Measurements from ENCODE around the gene KCNJ14.
"Not testable (repeated sequence)": the region's sequence is repeated elsewhere in the genome, so short reads cannot be mapped to it uniquely, and the experiment has no call there.

Gene KCNJ14

DNA sequence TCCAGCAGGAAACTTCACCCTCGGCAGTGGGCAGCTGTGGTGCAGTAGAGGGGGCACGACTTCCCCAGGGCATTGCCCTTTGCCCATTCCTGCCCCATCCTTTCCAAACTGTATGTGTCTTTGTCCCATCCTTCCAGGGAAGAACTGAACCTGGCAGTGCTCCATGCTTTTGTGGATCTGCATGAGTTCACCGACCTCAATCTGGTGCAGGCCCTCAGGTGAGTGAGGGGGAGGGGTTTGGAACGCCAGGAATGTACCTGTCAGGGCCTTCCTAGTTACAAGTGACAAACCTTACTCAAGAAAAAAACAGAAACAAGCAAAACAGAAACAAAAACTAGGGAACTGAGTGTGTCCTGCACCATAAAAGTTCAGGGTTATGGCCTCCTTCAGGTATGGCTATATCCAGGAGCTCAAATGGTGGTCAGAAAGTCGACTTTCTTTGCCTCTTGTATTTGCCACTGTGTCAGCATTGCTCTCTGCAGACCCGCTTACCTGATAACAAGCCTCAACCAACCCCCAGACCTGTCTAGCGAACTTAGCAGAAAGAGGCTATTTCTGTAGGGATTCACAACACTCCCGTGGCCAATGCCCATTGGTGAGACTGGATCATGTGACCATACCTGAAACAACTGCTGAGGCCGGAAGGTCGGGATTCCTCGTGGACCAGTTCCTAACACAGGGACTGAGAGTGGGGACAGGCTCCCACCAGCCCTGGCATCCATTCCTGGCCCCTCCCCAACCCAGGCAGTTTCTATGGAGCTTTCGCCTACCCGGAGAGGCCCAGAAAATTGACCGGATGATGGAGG is 18.0 kb downstream of the KCNJ14 start:
- FAIRE-seq: no peak

DNA sequence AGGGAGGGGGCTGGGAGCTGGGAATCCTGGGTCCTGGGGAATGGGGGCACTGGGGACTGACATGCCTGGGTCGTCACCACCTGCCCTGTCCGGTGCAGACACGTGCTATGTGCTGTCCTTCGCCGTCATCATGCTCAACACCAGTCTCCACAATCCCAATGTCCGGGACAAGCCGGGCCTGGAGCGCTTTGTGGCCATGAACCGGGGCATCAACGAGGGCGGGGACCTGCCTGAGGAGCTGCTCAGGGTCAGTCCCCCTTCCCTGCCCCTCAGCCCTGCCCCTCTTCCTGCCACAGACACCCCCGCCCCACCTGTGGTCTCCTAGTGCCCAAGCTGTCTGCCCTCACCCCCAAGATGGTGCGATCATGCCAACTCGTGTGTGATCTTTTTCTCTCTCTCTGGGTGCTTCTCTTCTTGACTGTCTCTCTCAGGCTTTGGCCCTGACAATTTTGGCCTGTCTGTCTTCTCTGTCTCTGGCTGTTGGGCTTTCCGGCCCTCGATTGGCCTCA is 18.8 kb downstream of the KCNJ14 start:
- FAIRE-seq: no peak

- FAIRE-seq: no peak
Observed at GRCh38 chr19:48475369-48476068, 20.1 kb downstream of the KCNJ14 start.

DNA sequence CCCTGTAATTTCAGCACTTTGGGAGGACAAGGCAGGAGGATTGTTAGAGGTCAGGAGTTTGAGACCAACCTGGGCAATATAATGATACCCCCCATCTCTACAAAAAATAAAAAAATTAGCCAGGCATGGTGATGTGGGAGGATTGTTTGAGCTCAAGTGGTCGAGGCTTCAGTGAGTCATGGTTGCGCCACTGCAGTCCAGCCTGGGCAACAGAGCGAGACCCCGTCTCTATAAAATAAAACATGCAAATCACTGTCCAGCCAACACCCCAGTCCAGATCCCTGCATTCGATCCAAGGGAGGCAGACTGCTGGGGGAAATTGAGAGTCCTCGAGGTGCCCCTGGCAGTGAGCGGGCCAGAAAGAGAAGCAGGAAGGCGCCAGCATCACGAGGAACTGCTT is 20.8 kb downstream of the KCNJ14 start:
- FAIRE-seq: no peak

DNA sequence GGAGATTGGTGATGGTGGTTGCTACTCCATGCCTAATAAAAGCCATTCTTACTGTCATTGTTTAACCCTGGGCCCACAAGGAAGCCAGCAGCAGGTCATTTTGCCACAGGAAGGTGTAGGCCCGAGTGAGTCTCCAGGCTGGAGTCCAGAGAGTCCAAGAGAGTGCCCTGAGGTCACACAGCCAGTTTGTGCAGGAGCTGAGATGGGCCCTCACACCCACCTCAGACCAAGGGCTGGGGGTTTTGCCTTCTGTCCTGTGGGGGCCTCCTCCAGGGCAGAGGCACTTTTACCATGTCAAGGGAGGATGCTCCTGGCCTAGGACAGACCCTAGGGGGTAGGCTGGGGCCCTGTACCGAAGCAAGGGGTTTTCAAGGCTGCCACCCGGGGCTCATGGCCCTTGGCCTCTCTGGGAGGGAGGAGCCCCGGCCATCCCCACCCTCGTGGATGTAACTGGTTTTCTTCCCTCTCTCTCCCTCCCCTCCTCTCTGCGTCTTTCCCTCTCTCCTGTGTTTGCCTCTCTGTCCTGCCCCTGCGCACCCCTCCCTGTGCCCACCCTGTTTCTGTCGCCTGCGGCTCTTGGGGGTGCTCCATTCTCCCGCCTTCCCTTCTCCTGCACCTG is 21.8 kb downstream of the KCNJ14 start:
- FAIRE-seq: no peak

- no peak for FAIRE-seq
Observed at GRCh38 chr19:48477698-48478338, 22.4 kb downstream of the KCNJ14 start.

GRCh38 chr19:48478339-48479256 is 23.2 kb downstream of the KCNJ14 start:
- FAIRE-seq: no peak

- FAIRE-seq: no peak
Observed at GRCh38 chr19:48479686-48480085, 24.3 kb downstream of the KCNJ14 start.

GRCh38 chr19:48480183-48480557 is 24.8 kb downstream of the KCNJ14 start:
- no peak for FAIRE-seq

GRCh38 chr19:48480558-48481500 is 25.5 kb downstream of the KCNJ14 start:
- no peak for FAIRE-seq

- FAIRE-seq: no peak
Observed at GRCh38 chr19:48481846-48482639, 26.7 kb downstream of the KCNJ14 start.

- no peak for FAIRE-seq
Observed at GRCh38 chr19:48483301-48483700, 27.9 kb downstream of the KCNJ14 start.

- no peak for FAIRE-seq
Observed at GRCh38 chr19:48484247-48484893, 29.0 kb downstream of the KCNJ14 start.

GRCh38 chr19:48484931-48485612 is 29.7 kb downstream of the KCNJ14 start:
- no peak for FAIRE-seq

DNA sequence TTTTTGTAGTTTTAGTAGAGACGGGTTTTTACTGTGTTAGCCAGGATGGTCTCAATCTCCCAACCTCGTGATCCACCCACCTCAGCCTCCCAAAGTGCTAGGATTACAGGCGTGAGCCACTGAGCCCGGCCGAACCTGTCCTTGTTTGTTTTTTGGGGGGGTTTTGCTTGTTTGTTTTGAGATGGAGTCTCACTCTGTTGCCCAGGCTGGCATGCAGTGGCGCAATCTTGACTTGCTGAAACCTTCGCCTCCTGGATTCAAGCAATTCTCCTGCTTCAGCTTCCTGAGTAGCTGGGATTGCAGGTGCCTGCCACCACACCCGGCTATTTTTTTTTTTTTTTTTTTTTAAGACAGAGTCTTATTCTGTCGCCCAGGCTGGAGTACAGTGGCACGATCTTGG is 31.3 kb downstream of the KCNJ14 start:
- FAIRE-seq: not testable (repeated sequence)

- FAIRE-seq: no peak
Observed at GRCh38 chr19:48487544-48487943, 32.2 kb downstream of the KCNJ14 start.

DNA sequence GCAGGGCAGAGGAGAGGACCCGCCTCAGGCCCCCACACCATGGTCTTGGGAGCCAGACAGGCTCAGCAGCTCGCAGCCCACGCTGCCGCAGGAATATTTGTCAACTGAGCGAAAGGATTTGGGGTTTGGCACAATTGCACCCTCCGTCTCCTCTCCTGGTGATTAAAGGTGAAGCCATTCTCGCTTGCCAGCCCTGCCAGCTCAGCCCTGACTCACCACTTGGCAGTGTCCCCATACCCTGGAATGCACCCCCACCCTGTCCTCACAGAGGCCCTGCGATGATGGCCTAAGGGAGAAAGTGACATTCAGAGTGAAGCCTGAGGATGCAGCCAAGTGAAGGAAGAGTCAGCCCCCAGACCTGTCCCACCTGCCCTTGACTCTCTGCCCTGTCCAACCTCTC is 32.6 kb downstream of the KCNJ14 start:
- FAIRE-seq: no peak

GRCh38 chr19:48488478-48488877 is 33.1 kb downstream of the KCNJ14 start:
- not testable (repeated sequence) for FAIRE-seq
